H9 (cell line): Measurements from ENCODE around the gene KRTAP4-9. TPM values are rescaled to one million over a fixed set of nuclear protein-coding genes. Genes with fewer than 3 reads are reported as not detected.
"Not testable (repeated sequence)": the region's sequence is repeated elsewhere in the genome, so short reads cannot be mapped to it uniquely, and the experiment has no call there.

Experiments
- DNase-seq: peaks from one replicate; pipeline ENCODE4 v3.0.0-alpha.2; 2017
- H2AFZ ChIP-seq: one replicate; pipeline ENCODE4 v1.6.1; 2013; ENCODE audit warnings: mild to moderate bottlenecking, low read length, control low read depth, moderate library complexity
- H2AK5ac ChIP-seq: 2 replicates; pipeline ENCODE4 v1.6.1; 2013; ENCODE audit warnings: low read length, control low read depth, mixed read lengths; ENCODE audit not compliant: insufficient read length
- H2BK120ac ChIP-seq: one replicate; pipeline ENCODE4 v1.6.1; 2013; ENCODE audit warnings: low read depth, mild to moderate bottlenecking, low read length, control low read depth, inconsistent platforms; ENCODE audit not compliant: poor library complexity, severe bottlenecking
- H2BK12ac ChIP-seq: 2 replicates; pipeline ENCODE4 v1.6.1; 2013; ENCODE audit warnings: low read length, control low read depth, mixed read lengths, low read depth; ENCODE audit not compliant: insufficient read length
- H2BK15ac ChIP-seq: 2 replicates; pipeline ENCODE4 v1.6.1; 2013; ENCODE audit warnings: low read depth, low read length, control low read depth
- H2BK20ac ChIP-seq: one replicate; pipeline ENCODE4 v1.6.1; 2013; ENCODE audit warnings: low read depth, mild to moderate bottlenecking, low read length, control low read depth, inconsistent platforms; ENCODE audit not compliant: poor library complexity, severe bottlenecking
- H2BK5ac ChIP-seq: 2 replicates; pipeline ENCODE4 v1.6.1; 2013; ENCODE audit warnings: low read length, control low read depth, mixed read lengths; ENCODE audit not compliant: insufficient read length
- H3K14ac ChIP-seq: 2 replicates; pipeline ENCODE4 v1.6.1; 2013; ENCODE audit warnings: low read length, control low read depth; ENCODE audit not compliant: insufficient read depth
- H3K18ac ChIP-seq: 2 replicates; pipeline ENCODE4 v1.6.1; 2013; ENCODE audit warnings: low read depth, mild to moderate bottlenecking, mixed read lengths, low read length, control low read depth; ENCODE audit not compliant: insufficient read length
- H3K23ac ChIP-seq: 2 replicates; pipeline ENCODE4 v1.6.1; 2013; ENCODE audit warnings: low read length, control low read depth, mixed read lengths, low read depth; ENCODE audit not compliant: insufficient read length
- H3K23me2 ChIP-seq: 2 replicates; pipeline ENCODE4 v1.6.1; 2013; ENCODE audit warnings: low read depth, mild to moderate bottlenecking, mixed read lengths, low read length, control low read depth; ENCODE audit not compliant: insufficient read length, poor library complexity, severe bottlenecking
- H3K27ac ChIP-seq: 2 replicates; pipeline ENCODE4 v1.5.1; 2013; ENCODE audit warnings: low read length, control low read depth, mixed read lengths, low read depth; ENCODE audit not compliant: insufficient read length
- H3K27me3 ChIP-seq: 2 replicates; pipeline ENCODE4 v1.6.1; 2013; ENCODE audit warnings: low read length, control low read depth, inconsistent platforms; ENCODE audit not compliant: insufficient read depth
- H3K4ac ChIP-seq: 2 replicates; pipeline ENCODE4 v1.6.1; 2013; ENCODE audit warnings: low read depth, mild to moderate bottlenecking, control low read depth, inconsistent platforms, low read length, moderate library complexity
- H3K4me1 ChIP-seq: 2 replicates; pipeline ENCODE4 v1.6.1; 2013; ENCODE audit warnings: low read length, control low read depth, inconsistent platforms; ENCODE audit not compliant: insufficient read depth
- H3K4me2 ChIP-seq: 2 replicates; pipeline ENCODE4 v1.6.1; 2013; ENCODE audit warnings: low read length, control low read depth, mixed read lengths; ENCODE audit not compliant: insufficient read length, insufficient read depth
- H3K56ac ChIP-seq: 2 replicates; pipeline ENCODE4 v1.6.1; 2013; ENCODE audit warnings: low read depth, mild to moderate bottlenecking, mixed read lengths, low read length, control low read depth; ENCODE audit not compliant: insufficient read length
- H3K79me1 ChIP-seq: 2 replicates; pipeline ENCODE4 v1.6.1; 2013; ENCODE audit warnings: low read depth, mild to moderate bottlenecking, moderate library complexity, low read length, control low read depth, inconsistent platforms; ENCODE audit not compliant: insufficient read depth, poor library complexity, severe bottlenecking
- H3K79me2 ChIP-seq: 2 replicates; pipeline ENCODE4 v1.6.1; 2013; ENCODE audit warnings: low read length, control low read depth, inconsistent platforms; ENCODE audit not compliant: insufficient read depth
- H3K9ac ChIP-seq: 2 replicates; pipeline ENCODE4 v1.6.1; 2013; ENCODE audit warnings: low read length, control low read depth, mixed read lengths; ENCODE audit not compliant: insufficient read length; ENCODE audit errors: extremely low read depth
- H3K9me3 ChIP-seq: one replicate; pipeline ENCODE4 v1.6.1; 2013; ENCODE audit warnings: low read depth, low read length, inconsistent platforms; ENCODE audit not compliant: control insufficient read depth
- H3T11ph ChIP-seq: one replicate; pipeline ENCODE4 v1.6.1; 2013; ENCODE audit warnings: mild to moderate bottlenecking, low read length, control low read depth, inconsistent platforms
- H4K20me1 ChIP-seq: one replicate; pipeline ENCODE4 v1.6.1; 2013; ENCODE audit not compliant: control insufficient read depth, insufficient read length, insufficient read depth
- H4K5ac ChIP-seq: 2 replicates; pipeline ENCODE4 v1.6.1; 2013; ENCODE audit warnings: low read depth, mild to moderate bottlenecking, mixed read lengths, low read length, control low read depth; ENCODE audit not compliant: insufficient read length
- H4K8ac ChIP-seq: replicated peaks from 2 replicates; pipeline ENCODE4 v1.6.1; 2013; ENCODE audit warnings: low read length, control low read depth, mixed read lengths, low read depth; ENCODE audit not compliant: insufficient read length
- H4K91ac ChIP-seq: 2 replicates; pipeline ENCODE4 v1.6.1; 2013; ENCODE audit warnings: low read depth, mild to moderate bottlenecking, moderate library complexity, mixed read lengths, low read length, control low read depth; ENCODE audit not compliant: insufficient read length
- H3K27ac Mint-ChIP-seq, 3 experiments: 2 replicates in 2 of 3; 3 replicates in 1 of 3; pipeline ENCODE4 v1.8.0; 2020 to 2021; ENCODE audit warnings: mixed read lengths in 3 of 3, mild to moderate bottlenecking in 1 of 3, moderate library complexity in 1 of 3
- H3K27me3 Mint-ChIP-seq: 2 replicates; pipeline ENCODE4 v1.8.0; 2021; ENCODE audit warnings: low read depth, mild to moderate bottlenecking, moderate library complexity, mixed read lengths
- H3K36me3 Mint-ChIP-seq, 3 experiments: 2 replicates in 2 of 3; 3 replicates in 1 of 3; pipeline ENCODE4 v1.8.0; 2020 to 2021; ENCODE audit warnings: low read depth in 3 of 3, mixed read lengths in 3 of 3; ENCODE audit not compliant: insufficient read depth in 1 of 3
- H3K4me1 Mint-ChIP-seq, 2 experiments: 2 replicates each; pipeline ENCODE4 v1.8.0; 2020; ENCODE audit warnings: mixed read lengths in 2 of 2
- H3K4me3 Mint-ChIP-seq, 2 experiments: 2 replicates in 1 of 2; 3 replicates in 1 of 2; pipeline ENCODE4 v1.8.0; 2020 to 2021; ENCODE audit warnings: mild to moderate bottlenecking in 2 of 2, mixed read lengths in 2 of 2, moderate library complexity in 1 of 2
- H3K9me3 Mint-ChIP-seq, 2 experiments: 2 replicates in 1 of 2; 3 replicates in 1 of 2; pipeline ENCODE4 v1.8.0; 2020; ENCODE audit warnings: mild to moderate bottlenecking in 2 of 2, mixed read lengths in 2 of 2, moderate library complexity in 1 of 2
- CTCF ChIP-seq: fragments of 200-600 bp; sonication (generic); conservative IDR thresholded peaks from 3 replicates; pipeline ENCODE4 v1.8.0; 2021; ENCODE audit warnings: antibody characterized with exemption, mild to moderate bottlenecking
- WGBS: extraction: QIAGEN DNeasy Blood & Tissue Kit; methylation state at CpG from one replicate; pipeline ENCODE4 v1.1.7; 2013; ENCODE audit warnings: missing lambda C conversion rate, low lambda C conversion rate, mixed read lengths; ENCODE audit not compliant: insufficient read length; ENCODE audit errors: extremely low coverage; 5-methylcytosine and 5-hydroxymethylcytosine counted together
- total RNA-seq: library from RNA; stranded (reverse); gene quantifications from 2 replicates; pipeline ENCODE4 v1.2.1, GENCODE V29; 2021

Gene KRTAP4-9
- total RNA-seq, 1 experiment from 2014 or later, result not detected

- Histone ChIP-seq H2BK12ac (no peak overlapping the region), H2AK5ac (no peak overlapping the region), H3T11ph (no peak overlapping the region), H3K4me2 (no peak overlapping the region), H3K14ac (no peak overlapping the region), H3K27me3 (no peaks in the 10 kb centered on the region), H2BK120ac (no peak overlapping the region), H3K18ac (no peak overlapping the region), H2BK5ac (no peak overlapping the region), H3K79me1 (no peaks in the 10 kb centered on the region), H3K4ac (no peak overlapping the region), H3K27ac (no peak overlapping the region), H3K79me2 (no peaks in the 10 kb centered on the region), H4K91ac (no peak overlapping the region), H4K20me1 (no peaks in the 10 kb centered on the region), H3K9ac (no peak overlapping the region), H3K23me2 (no peaks in the 10 kb centered on the region), H2BK20ac (no peak overlapping the region), H3K23ac (no peak overlapping the region), H2BK15ac (no peak overlapping the region), H2AFZ (no peak overlapping the region), H4K8ac (no peak overlapping the region), H4K5ac (no peak overlapping the region), H3K4me1 (peaks cover 6% of the 10 kb centered on the region; the same call in 1 of the 2 replicates), H3K9me3 (no peaks in the 10 kb centered on the region), H3K56ac (no peak overlapping the region)
- WGBS, result no CpG with 5 or more reads among the region's 1 CpG
- Mint-ChIP-seq H3K36me3 (peaks cover 4% of the 10 kb centered on the region in 3 experiments; a peak in 5 of 7 replicates), H3K9me3 (peaks cover 3 to 5% of the 10 kb centered on the region in 2 experiments; a peak in 4 of 5 replicates), H3K27me3 (peaks cover 1% of the 10 kb centered on the region; the same call in 1 of the 2 replicates), H3K4me1 (peaks cover 52% of the 10 kb centered on the region in 2 experiments), H3K27ac (no peak overlapping the region), H3K4me3 (no peak overlapping the region)
- no peak for DNase-seq
- no peak for TF ChIP-seq CTCF
These were observed 1.3 kb upstream of the KRTAP4-9 start for GRCh38 chr17:41103896-41104295.

GRCh38 chr17:41104386-41105038, 677 bp upstream of the KRTAP4-9 start:
- H4K8ac ChIP-seq, H3K27ac Mint-ChIP-seq, H4K5ac ChIP-seq, H3K4me1 ChIP-seq, H3K79me2 ChIP-seq, H2BK5ac ChIP-seq, H3K36me3 Mint-ChIP-seq, H3K4me2 ChIP-seq, H3K9me3 Mint-ChIP-seq, H3K18ac ChIP-seq, H3K27me3 ChIP-seq, H2BK20ac ChIP-seq, H3K79me1 ChIP-seq, H3K14ac ChIP-seq, H3K27me3 Mint-ChIP-seq, H3K56ac ChIP-seq, H3K23me2 ChIP-seq, H2BK15ac ChIP-seq, H3T11ph ChIP-seq, H2AFZ ChIP-seq, H4K20me1 ChIP-seq, H3K4me3 Mint-ChIP-seq, H3K9ac ChIP-seq, H3K23ac ChIP-seq, H3K9me3 ChIP-seq, H3K27ac ChIP-seq, H2AK5ac ChIP-seq, H3K4ac ChIP-seq, H2BK12ac ChIP-seq, DNase-seq, H4K91ac ChIP-seq, H2BK120ac ChIP-seq: not testable (repeated sequence)
- H3K4me1 Mint-ChIP-seq, result peaks cover 53 to 54% of the 10 kb centered on the region in 2 experiments
- no CpG with 5 or more reads among the region's 2 CpGs for WGBS
